HEK293T (cell line): Measurements from ENCODE around the gene BCL2.

Source experiments
- ARNT ChIP-seq: fragments of 450-650 bp; IDR thresholded peaks from 2 replicates; pipeline ENCODE4 v1.6.1; 2017; ENCODE audit warnings: mild to moderate bottlenecking
- BHLHE40 ChIP-seq: fragments of 450-650 bp; IDR thresholded peaks from 2 replicates; pipeline ENCODE4 v1.6.1; 2016; ENCODE audit warnings: mild to moderate bottlenecking, moderate library complexity, borderline replicate concordance
- ELF4 ChIP-seq: fragments of 450-650 bp; IDR thresholded peaks from 2 replicates; pipeline ENCODE4 v1.6.1; 2017; ENCODE audit warnings: antibody characterized with exemption
- FOXA1 ChIP-seq: fragments of 450-650 bp; IDR thresholded peaks from 2 replicates; pipeline ENCODE4 v1.6.1; 2016; ENCODE audit warnings: mild to moderate bottlenecking
- FOXK2 ChIP-seq: fragments of 450-650 bp; IDR thresholded peaks from 2 replicates; pipeline ENCODE4 v1.6.1; 2016; ENCODE audit warnings: mild to moderate bottlenecking
- HDGF ChIP-seq: fragments of 450-650 bp; IDR thresholded peaks from 2 replicates; pipeline ENCODE4 v1.6.1; 2017; ENCODE audit warnings: antibody characterized with exemption, borderline replicate concordance
- LEF1 ChIP-seq: fragments of 450-650 bp; IDR thresholded peaks from 2 replicates; pipeline ENCODE4 v1.6.1; 2017; ENCODE audit warnings: mild to moderate bottlenecking, borderline replicate concordance
- NFRKB ChIP-seq: fragments of 450-650 bp; IDR thresholded peaks from 2 replicates; pipeline ENCODE4 v1.6.1; 2016; ENCODE audit warnings: mild to moderate bottlenecking, moderate library complexity
- PKNOX1 ChIP-seq: fragments of 450-650 bp; IDR thresholded peaks from 2 replicates; pipeline ENCODE4 v1.6.1; 2016
- SP1 ChIP-seq: fragments of 450-650 bp; IDR thresholded peaks from 2 replicates; pipeline ENCODE4 v1.6.1; 2017
- SUZ12 ChIP-seq: fragments of 450-650 bp; IDR thresholded peaks from 2 replicates; pipeline ENCODE4 v1.6.1; 2016; ENCODE audit warnings: mild to moderate bottlenecking
- TARDBP ChIP-seq: fragments of 450-650 bp; IDR thresholded peaks from 2 replicates; pipeline ENCODE4 v1.6.1; 2016
- ZNF384 ChIP-seq: fragments of 450-650 bp; IDR thresholded peaks from 2 replicates; pipeline ENCODE4 v1.6.1; 2016

GRCh38 chr18:63079114-63079513 lies 240.5 kb downstream of the BCL2 start:
- TF ChIP-seq ELF4: no peak
- TF ChIP-seq ZNF384: no peak
- no peak for TF ChIP-seq PKNOX1
- no peak for TF ChIP-seq SUZ12
- no peak for TF ChIP-seq TARDBP
- TF ChIP-seq FOXA1: no peak
- no peak for TF ChIP-seq BHLHE40
- no peak for TF ChIP-seq LEF1
- TF ChIP-seq NFRKB: no peak
- TF ChIP-seq HDGF: no peak
- TF ChIP-seq ARNT: no peak
- no peak for TF ChIP-seq SP1
- no peak for TF ChIP-seq FOXK2
